ENCODE results near the gene DNASE1L1. TPM values are rescaled to one million over a fixed set of nuclear protein-coding genes. Genes with fewer than 3 reads are reported as not detected.
"Not testable (repeated sequence)": the region's sequence is repeated elsewhere in the genome, so short reads cannot be mapped to it uniquely, and the experiment has no call there.

The DNASE1L1 gene
- total and polyA plus RNA-seq, 8 donors, result 12.5 to 48.7 (median 17.1) TPM

DNA sequence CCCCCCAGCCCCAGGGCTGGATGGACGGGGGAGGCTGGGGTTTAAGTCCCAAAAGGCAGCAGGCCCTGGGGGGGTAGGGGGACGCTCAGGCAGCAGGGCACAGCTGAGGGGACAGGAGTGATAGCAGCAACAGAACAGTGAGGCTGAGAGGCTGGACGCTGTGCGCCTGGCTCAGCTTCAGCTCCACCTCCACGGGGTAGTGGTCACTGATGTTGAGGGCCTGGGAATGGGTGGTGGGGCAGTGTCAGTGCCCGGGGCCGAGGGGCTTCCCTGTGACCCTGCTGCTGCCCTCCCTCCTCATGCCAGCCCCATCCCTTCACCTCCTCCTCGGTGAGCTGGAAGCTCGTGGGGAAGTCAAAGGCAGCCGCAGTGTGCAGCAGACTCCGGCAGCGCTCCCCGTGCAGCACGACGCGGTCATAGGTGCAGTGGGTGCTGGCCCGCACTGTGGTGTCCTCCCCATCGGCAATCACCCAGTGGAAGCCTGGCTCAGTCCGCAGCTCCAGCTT is 6.4 kb downstream of the DNASE1L1 start:
- Histone ChIP-seq H3K27me3 (no peaks in the 10 kb centered on the region), H3K4me1 (peaks cover 9 to 31% (median 25%) of the 10 kb centered on the region in 4 donors), H3K36me3 (peaks cover 17 to 36% (median 27%) of the 10 kb centered on the region in 4 donors), H3K9me3 (peaks cover 0 to 11% (median 0%) of the 10 kb centered on the region in 4 donors), H3K27ac (peak overlapping the region in 1 of 5 donors; percentile 48), H3K4me3 (no peak overlapping the region)
- no peak for TF ChIP-seq POLR2AphosphoS5 (IDR thresholded peaks at IDR 0.05)
- TF ChIP-seq, protein P1, sequence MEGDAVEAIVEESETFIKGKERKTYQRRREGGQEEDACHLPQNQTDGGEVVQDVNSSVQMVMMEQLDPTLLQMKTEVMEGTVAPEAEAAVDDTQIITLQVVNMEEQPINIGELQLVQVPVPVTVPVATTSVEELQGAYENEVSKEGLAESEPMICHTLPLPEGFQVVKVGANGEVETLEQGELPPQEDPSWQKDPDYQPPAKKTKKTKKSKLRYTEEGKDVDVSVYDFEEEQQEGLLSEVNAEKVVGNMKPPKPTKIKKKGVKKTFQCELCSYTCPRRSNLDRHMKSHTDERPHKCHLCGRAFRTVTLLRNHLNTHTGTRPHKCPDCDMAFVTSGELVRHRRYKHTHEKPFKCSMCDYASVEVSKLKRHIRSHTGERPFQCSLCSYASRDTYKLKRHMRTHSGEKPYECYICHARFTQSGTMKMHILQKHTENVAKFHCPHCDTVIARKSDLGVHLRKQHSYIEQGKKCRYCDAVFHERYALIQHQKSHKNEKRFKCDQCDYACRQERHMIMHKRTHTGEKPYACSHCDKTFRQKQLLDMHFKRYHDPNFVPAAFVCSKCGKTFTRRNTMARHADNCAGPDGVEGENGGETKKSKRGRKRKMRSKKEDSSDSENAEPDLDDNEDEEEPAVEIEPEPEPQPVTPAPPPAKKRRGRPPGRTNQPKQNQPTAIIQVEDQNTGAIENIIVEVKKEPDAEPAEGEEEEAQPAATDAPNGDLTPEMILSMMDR (IDR thresholded peaks at IDR 0.05), result no peak
- no peak for TF ChIP-seq POLR2A (IDR thresholded peaks at IDR 0.05)
- TF ChIP-seq EP300 (IDR thresholded peaks at IDR 0.05), result no peak
- WGBS, 5 donors, result 40 to 76% (median 61%) methylated on average over 3 to 19 of the region's 19 CpGs
- intact Hi-C loops (cut with DNase I; ENCODE audit: low total_unique reads), result no loop called here
- DNase-seq, result no peak

GRCh38 chrX:154401918-154402621 is 7.0 kb downstream of the DNASE1L1 start:
- intact Hi-C loops (cut with DNase I; ENCODE audit: low total_unique reads), result no loop called here
- no peak for DNase-seq
- Histone ChIP-seq H3K4me3 (no peak overlapping the region), H3K27me3 (no peaks in the 10 kb centered on the region), H3K36me3 (peaks cover 17 to 36% (median 27%) of the 10 kb centered on the region in 4 donors), H3K9me3 (peaks cover 0 to 11% (median 0%) of the 10 kb centered on the region in 4 donors), H3K4me1 (peaks cover 9 to 31% (median 25%) of the 10 kb centered on the region in 4 donors), H3K27ac (peak overlapping the region in 2 of 5 donors; percentile 33 to 48)
- WGBS, 5 donors, result 32 to 54% (median 36%) methylated on average over 6 of the region's 6 CpGs
- TF ChIP-seq POLR2AphosphoS5 (IDR thresholded peaks at IDR 0.05), result peak in 1 of 3 donors; percentile 2
- no peak for TF ChIP-seq POLR2A (IDR thresholded peaks at IDR 0.05)
- TF ChIP-seq, protein P1 (IDR thresholded peaks at IDR 0.05), result no peak
- TF ChIP-seq EP300 (IDR thresholded peaks at IDR 0.05), result no peak

DNA sequence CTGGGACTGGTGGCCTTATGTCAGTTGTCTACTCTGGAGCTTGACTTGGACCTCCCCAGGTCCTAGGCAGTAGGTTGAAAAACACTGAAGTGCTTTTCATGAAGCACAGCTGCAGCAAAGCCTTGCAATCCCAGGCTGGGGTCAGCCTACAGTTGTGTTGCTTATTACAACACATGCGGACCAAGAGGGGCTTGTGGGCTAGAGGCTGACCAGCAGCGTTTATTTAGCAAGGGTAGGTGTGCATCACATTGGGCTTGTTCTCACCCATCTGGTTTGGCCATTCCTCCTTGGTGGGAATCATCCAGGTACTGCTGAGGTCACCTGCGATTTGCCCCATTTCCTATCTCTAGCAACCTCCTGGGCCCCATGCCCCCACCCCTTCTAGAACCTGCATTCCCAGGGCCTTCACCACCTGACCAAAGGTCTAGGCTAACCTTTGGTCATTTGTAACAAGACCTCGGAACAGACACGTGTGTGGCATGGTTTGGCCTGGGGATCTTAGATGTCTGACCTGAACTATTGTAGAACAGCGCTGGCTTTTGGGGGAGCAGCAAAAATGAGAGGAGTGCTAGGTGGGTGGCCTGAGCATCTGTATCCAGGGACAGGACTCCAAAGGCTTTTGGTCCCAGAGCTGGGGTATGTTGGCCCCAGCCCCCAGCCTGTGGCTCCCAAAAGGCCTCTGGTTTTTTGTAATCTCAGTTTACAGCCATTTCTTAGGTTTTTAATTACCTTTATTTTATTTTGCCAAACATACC is 7.8 kb downstream of the DNASE1L1 start:
- Histone ChIP-seq H3K4me1 (peaks cover 9 to 31% (median 25%) of the 10 kb centered on the region in 4 donors), H3K36me3 (peaks cover 17 to 36% (median 27%) of the 10 kb centered on the region in 4 donors), H3K27ac (peak overlapping the region in 4 of 5 donors; percentile 12 to 95 (median 40)), H3K4me3 (peak overlapping the region in 2 of 4 donors; percentile 67 to 75), H3K27me3 (no peaks in the 10 kb centered on the region), H3K9me3 (peaks cover 0 to 11% (median 0%) of the 10 kb centered on the region in 4 donors)
- DNase-seq, result peak in 1 of 2 donors; percentile 34
- intact Hi-C loops (cut with DNase I; ENCODE audit: low total_unique reads), result no loop called here
- 21 to 60% (median 44%) methylated on average over 1 to 6 of the region's 6 CpGs for WGBS, 5 donors
- TF ChIP-seq POLR2AphosphoS5 (IDR thresholded peaks at IDR 0.05) (peak in 2 of 3 donors; percentile 38 to 54), POLR2A (IDR thresholded peaks at IDR 0.05) (peak in 1 of 4 donors; percentile 34), EP300 (IDR thresholded peaks at IDR 0.05) (no peak)

- Histone ChIP-seq H3K27ac (peak overlapping the region in 4 of 5 donors; percentile 95 to 99 (median 98)), H3K4me3 (peak overlapping the region in 3 of 4 donors; percentile 12 to 75 (median 67))
- intact Hi-C loops (cut with DNase I; ENCODE audit: low total_unique reads), result not testable (repeated sequence)
Measured at GRCh38 chrX:154400369-154400817, 8.7 kb downstream of the DNASE1L1 start.

More at GRCh38 chrX:154400369-154400817, 8.7 kb downstream of the DNASE1L1 start:
- not testable (repeated sequence) for H3K27me3 ChIP-seq, DNase-seq
- H3K9me3 ChIP-seq, result peaks cover 0 to 11% (median 0%) of the 10 kb centered on the region in 4 donors
- 48 to 78% (median 59%) methylated on average over 4 to 6 of the region's 6 CpGs for WGBS, 5 donors
- H3K4me1 ChIP-seq, result peaks cover 9 to 31% (median 25%) of the 10 kb centered on the region in 4 donors
- peaks cover 17 to 36% (median 27%) of the 10 kb centered on the region in 4 donors for H3K36me3 ChIP-seq

Measured in stomach (tissue), 9 donors.